GM21526 (cell line): ENCODE data around the gene PNLDC1.
"Not testable (repeated sequence)": the region's sequence is repeated elsewhere in the genome, so short reads cannot be mapped to it uniquely, and the experiment has no call there.

Experiments
- ATAC-seq: cut with Tn5 transposase; IDR thresholded peaks from one replicate; pipeline ENCODE4 v1.9.1; 2021; ENCODE audit warnings: moderate library complexity; ENCODE audit not compliant: unreplicated experiment, low FRiP score

PNLDC1 gene

GRCh38 chr6:159817951-159818739 is 18.1 kb downstream of the PNLDC1 start:
- ATAC-seq = no peak

- no peak for ATAC-seq
Measured at GRCh38 chr6:159819098-159819497, 19.0 kb downstream of the PNLDC1 start.

DNA sequence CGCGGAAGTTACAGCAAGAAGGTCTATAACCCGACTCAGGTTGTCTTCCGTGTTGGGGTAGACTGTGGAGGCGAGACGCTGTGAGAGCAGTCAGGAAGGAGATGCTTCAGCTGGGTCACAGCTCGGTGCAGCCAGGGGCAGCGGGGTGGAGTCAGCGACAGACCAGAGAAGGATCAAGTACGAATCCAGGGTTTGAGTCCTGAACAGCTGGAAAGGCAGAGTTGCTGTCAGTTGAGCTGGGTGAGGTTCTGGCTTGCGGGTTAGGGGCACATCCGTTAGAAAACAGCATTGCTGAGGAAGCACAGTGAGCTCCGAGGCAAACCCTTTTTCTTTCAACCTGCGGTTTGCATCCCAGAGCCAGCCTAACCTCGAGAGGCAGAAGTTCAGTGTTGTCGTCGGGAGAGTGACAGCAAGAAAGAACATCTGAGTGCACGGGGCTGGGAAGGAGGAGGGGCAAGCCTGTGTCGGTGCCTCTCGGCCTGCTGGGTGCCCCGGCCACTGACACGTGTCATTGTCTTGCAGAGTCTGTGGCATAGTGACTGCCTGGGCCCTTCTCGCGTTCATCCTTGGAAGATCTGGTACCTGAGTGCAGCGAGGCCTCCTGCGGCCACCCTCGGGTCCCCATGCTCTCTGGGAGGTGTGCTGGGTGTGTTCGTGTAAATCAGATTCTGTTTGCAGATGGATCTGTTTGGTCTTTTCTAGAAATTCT is 20.0 kb downstream of the PNLDC1 start:
- no peak for ATAC-seq

DNA sequence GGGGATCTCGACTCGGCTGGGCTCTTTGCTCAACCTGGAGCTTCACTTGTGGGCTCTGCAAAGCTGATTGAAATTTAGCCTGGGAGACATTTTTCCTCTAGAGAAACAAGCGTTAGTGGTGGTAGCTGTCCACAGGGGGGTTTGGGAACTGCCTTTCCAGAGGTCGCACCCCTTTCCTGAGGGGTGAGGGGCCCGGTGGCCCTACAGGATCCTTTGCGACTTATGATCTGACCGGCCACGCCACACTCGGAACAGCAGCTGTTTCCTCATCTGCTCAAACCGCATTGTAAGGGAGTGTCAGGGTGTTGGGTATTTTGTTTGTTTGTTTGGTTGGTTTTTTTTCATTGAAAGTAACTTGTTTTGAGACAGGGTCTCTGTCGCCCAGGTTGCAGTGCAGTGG is 21.0 kb downstream of the PNLDC1 start:
- no peak for ATAC-seq

- ATAC-seq = no peak
Measured at GRCh38 chr6:159821726-159822125, 21.6 kb downstream of the PNLDC1 start.

GRCh38 chr6:159823953-159824352 is 23.9 kb downstream of the PNLDC1 start:
- no peak for ATAC-seq

- not testable (repeated sequence) for ATAC-seq
Measured at GRCh38 chr6:159824690-159825089, 24.6 kb downstream of the PNLDC1 start.

DNA sequence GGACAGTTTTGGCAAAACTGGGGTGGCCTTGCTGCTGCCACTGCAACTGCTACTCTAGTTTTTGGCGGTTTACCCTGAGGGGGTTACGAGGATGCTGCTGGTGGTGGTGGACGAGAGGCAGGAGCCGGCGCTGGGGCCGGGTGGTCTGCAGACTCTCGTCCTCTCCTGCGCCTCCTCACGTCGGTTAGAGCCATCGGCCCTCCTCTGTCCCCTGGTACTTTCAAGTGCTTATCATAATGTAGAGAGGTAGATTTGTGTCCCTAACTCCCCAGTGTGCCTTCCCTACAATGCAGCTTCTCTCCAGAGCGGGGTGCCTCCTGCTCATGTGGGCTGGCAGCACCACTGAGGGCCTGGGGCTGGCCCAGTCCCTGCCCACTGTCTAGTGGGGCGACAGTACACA is 25.9 kb downstream of the PNLDC1 start:
- ATAC-seq = no peak

- ATAC-seq = no peak
Measured at GRCh38 chr6:159826968-159827647, 27.0 kb downstream of the PNLDC1 start.

GRCh38 chr6:159828074-159828473 is 28.0 kb downstream of the PNLDC1 start:
- no peak for ATAC-seq

DNA sequence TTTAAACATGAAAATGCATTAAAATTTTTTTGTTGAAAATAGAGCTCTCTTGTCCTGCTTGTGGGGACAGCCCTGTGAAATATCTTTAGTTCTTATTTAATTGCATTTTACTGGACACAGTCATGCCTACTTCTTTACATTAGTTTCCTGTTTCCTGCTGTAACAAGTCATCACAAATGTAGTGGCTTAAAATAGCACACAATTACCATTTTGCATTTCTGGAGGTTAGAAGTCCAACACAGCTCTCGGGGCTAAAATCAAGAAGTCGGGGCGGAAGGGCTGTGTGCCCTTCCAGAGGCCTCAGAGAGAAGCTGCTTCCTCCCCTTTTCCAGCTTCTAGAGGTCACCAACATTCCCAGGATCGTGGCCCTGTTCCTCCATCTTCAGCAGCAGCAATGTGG is 29.4 kb downstream of the PNLDC1 start:
- no peak for ATAC-seq

- ATAC-seq = no peak
Measured at GRCh38 chr6:159830501-159831372, 30.7 kb downstream of the PNLDC1 start.

DNA sequence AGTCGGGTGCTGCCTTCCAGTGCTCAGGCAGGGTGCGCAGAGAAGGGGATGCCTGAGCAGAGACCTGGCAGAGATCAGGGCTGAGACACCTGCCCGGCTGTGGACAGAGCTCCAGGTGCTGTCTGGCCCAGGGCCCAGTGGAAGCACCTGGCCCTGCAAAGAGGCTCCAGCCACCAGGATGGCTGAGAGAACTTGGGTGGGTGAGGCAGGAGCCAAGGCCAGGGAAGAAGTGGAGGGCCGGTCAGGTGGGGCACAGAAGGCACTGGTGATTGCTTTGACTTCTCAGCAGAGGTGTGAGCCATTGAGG is 31.2 kb downstream of the PNLDC1 start:
- ATAC-seq = no peak

- ATAC-seq = no peak
Measured at GRCh38 chr6:159832946-159833345, 32.9 kb downstream of the PNLDC1 start.

DNA sequence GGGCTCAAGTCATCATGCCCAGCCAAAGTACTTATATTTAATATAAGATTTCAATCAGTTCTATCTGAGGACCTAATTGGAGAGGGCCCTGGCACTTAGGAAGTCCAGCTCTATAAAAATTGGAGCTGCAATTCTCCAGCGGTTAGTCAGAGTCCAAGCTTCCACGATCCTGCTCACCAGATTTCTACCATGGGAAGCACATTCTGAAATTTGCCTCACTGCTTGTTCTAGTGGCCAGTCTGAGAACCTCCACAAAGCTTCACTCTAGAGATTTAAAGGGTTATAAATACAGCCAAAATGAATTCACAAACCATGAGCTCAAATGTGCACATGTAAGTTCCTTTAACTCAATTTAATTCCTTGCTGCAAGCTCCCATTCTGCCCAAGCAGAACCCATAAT is 33.5 kb downstream of the PNLDC1 start:
- no peak for ATAC-seq

- no peak for ATAC-seq
Measured at GRCh38 chr6:159833997-159834603, 34.0 kb downstream of the PNLDC1 start.

- no peak for ATAC-seq
Measured at GRCh38 chr6:159836718-159837490, 36.8 kb downstream of the PNLDC1 start.

- ATAC-seq = no peak
Measured at GRCh38 chr6:159837511-159837910, 37.4 kb downstream of the PNLDC1 start.

- no peak for ATAC-seq
Measured at GRCh38 chr6:159838020-159838744, 38.1 kb downstream of the PNLDC1 start.
